ENCODE measurements around the gene CNKSR3.

Gene CNKSR3

DNA sequence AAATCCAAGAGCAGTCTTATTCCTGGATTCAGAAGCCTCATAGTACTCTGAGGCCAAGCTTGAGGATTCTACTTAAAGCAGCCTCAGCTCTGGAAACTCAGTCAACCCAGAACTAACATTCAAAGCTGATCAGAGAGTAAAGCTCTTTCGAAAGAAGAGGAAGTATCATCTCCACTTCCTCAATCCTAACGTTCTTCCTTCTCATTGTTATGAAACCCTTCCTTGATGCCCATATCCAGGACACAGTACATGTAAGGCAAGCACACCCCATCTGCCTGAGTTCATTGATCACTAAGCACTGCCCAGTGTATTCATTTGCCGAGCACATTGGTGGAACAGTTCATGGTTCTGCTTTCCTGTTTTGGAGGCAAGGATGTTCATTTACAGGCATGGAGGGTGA lies 153.8 kb downstream of the CNKSR3 start, which contains the start of gene IPCEF1:
Gene IPCEF1, minus strand, starts transcription at position 114 of the 400 bp plus-strand sequence. CDS start 90,856 bp downstream, outside the sequence.
- DNase-seq (ENCODE audit: extremely low read depth in 1 of 2, low read depth in 1 of 2) = no peak

DNA sequence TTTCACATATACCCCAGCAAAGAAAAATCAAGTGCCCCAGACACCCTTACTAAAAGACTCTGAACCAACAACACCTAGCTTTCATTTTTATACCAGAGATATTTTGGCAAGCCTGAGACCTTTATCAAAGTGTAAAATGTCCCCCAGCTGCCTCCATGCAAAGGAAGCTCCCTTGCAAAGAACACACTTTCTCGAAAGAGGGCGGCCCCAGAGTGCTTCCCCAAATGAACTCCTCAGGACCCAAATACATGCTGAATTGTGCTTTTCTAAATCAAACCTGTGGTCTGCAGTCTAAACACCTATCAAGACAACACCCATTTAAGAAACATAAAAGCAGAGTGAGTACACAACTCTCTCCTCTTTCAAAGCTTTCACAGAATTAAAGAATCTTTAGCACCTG lies 154.4 kb downstream of the CNKSR3 start:
- no peak for DNase-seq (ENCODE audit: extremely low read depth in 1 of 2, low read depth in 1 of 2)

GRCh38 chr6:154354265-154354777 lies 156.2 kb downstream of the CNKSR3 start:
- DNase-seq (ENCODE audit: extremely low read depth in 1 of 2, low read depth in 1 of 2) = no peak

DNA sequence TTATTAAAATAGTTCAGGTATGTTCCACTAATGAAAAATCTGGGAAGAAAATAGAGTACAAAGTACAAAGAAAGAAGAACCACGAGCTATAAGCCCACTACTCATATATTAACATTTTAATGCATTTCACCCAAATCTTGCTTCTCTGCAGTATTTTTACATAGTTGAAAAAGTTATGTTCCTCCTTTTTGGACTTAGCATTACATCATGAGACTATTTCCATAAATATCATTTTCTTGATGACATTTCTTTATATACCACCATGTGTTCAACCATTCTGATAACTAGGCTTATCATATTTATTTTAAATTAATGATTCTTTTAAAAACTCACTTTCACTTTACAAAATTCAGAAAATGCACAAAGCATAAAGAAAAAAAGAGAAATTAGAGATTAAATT lies 156.9 kb downstream of the CNKSR3 start:
- no peak for DNase-seq (ENCODE audit: extremely low read depth in 1 of 2, low read depth in 1 of 2)

DNA sequence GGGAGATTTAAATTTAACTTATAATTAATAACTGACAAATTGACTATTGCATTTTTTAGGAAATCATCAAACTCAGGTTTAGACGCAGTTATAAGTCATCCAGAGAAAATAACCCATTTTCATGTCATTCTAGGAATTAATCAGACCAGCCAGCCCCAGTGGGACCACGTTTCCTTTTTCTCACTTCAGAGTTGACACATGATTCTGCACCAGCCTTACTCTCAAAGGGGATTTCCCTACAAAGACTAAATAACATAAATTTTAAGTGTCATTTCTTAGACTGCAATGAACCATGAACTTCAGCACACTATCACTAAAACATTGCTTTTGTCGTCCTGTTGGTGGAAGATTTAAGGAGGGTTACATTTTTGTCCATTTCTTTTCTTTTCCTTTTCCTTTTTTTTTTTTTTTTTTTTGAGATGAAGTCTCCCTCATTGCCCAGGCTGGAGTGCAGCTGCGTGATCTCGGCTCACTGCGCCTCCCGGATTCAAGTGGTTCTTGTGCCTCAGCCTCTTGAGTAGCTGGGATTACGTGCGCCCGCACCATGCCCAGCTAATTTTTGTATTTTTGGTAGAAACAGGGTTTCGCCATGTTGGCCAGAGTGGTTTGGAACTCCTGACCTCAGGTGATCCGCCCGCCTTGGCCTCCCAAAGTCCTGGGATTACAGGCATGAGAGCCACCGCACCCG lies 157.4 kb downstream of the CNKSR3 start:
- DNase-seq (ENCODE audit: extremely low read depth in 1 of 2, low read depth in 1 of 2) = no peak

- no peak for DNase-seq (ENCODE audit: extremely low read depth in 1 of 2, low read depth in 1 of 2)
Observed at GRCh38 chr6:154350293-154350692, 160.2 kb downstream of the CNKSR3 start.

- no peak for DNase-seq (ENCODE audit: extremely low read depth in 1 of 2, low read depth in 1 of 2)
Observed at GRCh38 chr6:154347981-154348380, 162.5 kb downstream of the CNKSR3 start.

DNA sequence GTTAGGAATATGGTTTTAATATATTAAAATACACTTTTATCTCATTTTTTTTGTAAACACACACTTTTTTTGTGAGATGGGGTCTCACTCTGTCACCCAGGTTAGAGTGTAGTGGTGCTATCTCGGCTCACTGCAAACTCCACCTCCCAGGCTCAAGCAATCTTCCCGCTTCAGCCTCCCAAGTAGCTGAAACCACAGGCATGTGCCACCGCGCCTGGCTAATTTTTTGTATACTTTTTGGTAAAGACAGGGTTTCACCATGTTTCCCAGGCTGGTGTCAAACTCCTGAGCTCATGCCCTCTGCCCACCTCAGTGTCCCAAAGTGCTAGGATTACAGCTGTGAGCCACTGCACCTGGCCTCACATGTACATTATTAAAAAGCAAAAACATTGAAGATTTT lies 164.7 kb downstream of the CNKSR3 start:
- DNase-seq (ENCODE audit: extremely low read depth in 1 of 2, low read depth in 1 of 2) = no peak

- no peak for DNase-seq (ENCODE audit: extremely low read depth in 1 of 2, low read depth in 1 of 2)
Observed at GRCh38 chr6:154343473-154344308, 166.8 kb downstream of the CNKSR3 start.

DNA sequence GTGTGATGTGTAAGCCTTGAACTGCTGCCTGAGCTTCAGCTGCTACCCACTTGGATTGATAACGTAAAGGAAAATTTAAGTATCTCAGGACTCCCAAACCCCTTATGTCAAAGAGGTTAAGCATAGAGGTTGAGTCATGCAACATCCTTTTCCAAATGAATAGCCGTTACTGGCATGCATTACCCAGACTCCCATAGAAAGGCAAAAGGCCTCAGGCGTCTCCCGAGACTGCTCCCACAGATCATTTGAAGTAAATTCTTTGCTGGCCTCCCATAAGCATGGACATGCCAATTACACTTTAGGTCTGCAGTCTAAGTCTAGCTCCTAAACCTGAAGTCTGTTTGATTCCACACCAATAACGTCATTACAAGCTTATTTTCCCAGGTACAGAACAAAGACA lies 168.6 kb downstream of the CNKSR3 start:
- no peak for DNase-seq (ENCODE audit: extremely low read depth in 1 of 2, low read depth in 1 of 2)

- no peak for DNase-seq (ENCODE audit: extremely low read depth in 1 of 2, low read depth in 1 of 2)
Observed at GRCh38 chr6:154341336-154341735, 169.1 kb downstream of the CNKSR3 start.
